Right lobe of liver (tissue), 4 donors: ENCODE data around the gene MMP11.

Source experiments
- POLR2A ChIP-seq: fragments of 450-650 bp; IDR thresholded peaks from one replicate; pipeline ENCODE4 v1.6.1; 2017; ENCODE audit warnings: antibody characterized with exemption, mild to moderate bottlenecking
- TF ChIP-seq, protein P1 (sequence below), 4 donors: fragments of 200-600 bp in 3 of 4; fragments of 450-650 bp in 1 of 4; IDR thresholded peaks; one replicate each; pipeline versions ENCODE4 v1.5.1 to v1.8.0; 2016 to 2022; ENCODE audit warnings: antibody characterized with exemption in 4 of 4, mild to moderate bottlenecking in 2 of 4
- donor health status: DM: no; HTN: no; CAD: no.
- donor health status: DM: no; HTN: no; CAD: no.
- donor health status: DM: no; HTN: yes; CAD: no.

DNA sequence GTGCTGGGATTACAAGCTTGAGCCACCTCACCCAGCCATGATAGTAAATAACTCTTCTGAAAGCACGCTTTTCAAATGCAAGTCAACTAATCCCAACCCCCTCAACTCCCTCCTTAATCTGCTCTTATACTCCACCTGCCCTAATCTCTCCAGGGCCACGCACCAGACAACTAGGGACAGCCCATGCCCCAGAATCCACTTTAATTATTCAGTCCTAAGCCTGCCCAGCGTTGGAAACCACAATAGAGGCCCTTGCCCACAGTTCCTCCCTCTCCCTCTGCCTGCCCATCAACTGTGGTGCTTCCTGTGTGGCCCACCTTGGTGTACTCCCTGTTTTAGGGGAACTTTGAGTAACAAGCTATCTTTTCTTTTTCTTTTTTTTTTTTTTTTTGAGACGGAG is 15.8 kb upstream of the MMP11 start:
- TF ChIP-seq, protein P1, sequence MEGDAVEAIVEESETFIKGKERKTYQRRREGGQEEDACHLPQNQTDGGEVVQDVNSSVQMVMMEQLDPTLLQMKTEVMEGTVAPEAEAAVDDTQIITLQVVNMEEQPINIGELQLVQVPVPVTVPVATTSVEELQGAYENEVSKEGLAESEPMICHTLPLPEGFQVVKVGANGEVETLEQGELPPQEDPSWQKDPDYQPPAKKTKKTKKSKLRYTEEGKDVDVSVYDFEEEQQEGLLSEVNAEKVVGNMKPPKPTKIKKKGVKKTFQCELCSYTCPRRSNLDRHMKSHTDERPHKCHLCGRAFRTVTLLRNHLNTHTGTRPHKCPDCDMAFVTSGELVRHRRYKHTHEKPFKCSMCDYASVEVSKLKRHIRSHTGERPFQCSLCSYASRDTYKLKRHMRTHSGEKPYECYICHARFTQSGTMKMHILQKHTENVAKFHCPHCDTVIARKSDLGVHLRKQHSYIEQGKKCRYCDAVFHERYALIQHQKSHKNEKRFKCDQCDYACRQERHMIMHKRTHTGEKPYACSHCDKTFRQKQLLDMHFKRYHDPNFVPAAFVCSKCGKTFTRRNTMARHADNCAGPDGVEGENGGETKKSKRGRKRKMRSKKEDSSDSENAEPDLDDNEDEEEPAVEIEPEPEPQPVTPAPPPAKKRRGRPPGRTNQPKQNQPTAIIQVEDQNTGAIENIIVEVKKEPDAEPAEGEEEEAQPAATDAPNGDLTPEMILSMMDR (IDR thresholded peaks at IDR 0.05) = no peak
- TF ChIP-seq POLR2A = no peak
